ENCODE results near the gene CHD9.

The CHD9 gene

GRCh38 chr16:53058441-53058840, 3.6 kb downstream of the CHD9 start:
- Histone ChIP-seq H3K36me3 (ENCODE audit: control insufficient read depth, insufficient read depth, low read length) (no peaks in the 10 kb centered on the region; the same call in 1 of the 2 replicates), H3K4me3 (replicated peaks; ENCODE audit: low read depth, low read length) (no peak overlapping the region), H3K27me3 (replicated peaks; ENCODE audit: control insufficient read depth, insufficient read depth, low read length) (no peaks in the 10 kb centered on the region)
- no peak for DNase-seq (ENCODE audit: extremely low read depth, insufficient read length)
- no peak for TF ChIP-seq CTCF (IDR thresholded peaks at IDR 0.05; ENCODE audit: insufficient read depth, low read length, poor library complexity, severe bottlenecking)

GRCh38 chr16:53058882-53059281, 4.1 kb downstream of the CHD9 start:
- TF ChIP-seq CTCF (IDR thresholded peaks at IDR 0.05; ENCODE audit: insufficient read depth, low read length, poor library complexity, severe bottlenecking): no peak
- Histone ChIP-seq H3K4me3 (replicated peaks; ENCODE audit: low read depth, low read length) (no peak overlapping the region), H3K27me3 (replicated peaks; ENCODE audit: control insufficient read depth, insufficient read depth, low read length) (no peaks in the 10 kb centered on the region), H3K36me3 (ENCODE audit: control insufficient read depth, insufficient read depth, low read length) (no peaks in the 10 kb centered on the region; the same call in 1 of the 2 replicates)
- DNase-seq (ENCODE audit: extremely low read depth, insufficient read length): no peak

GRCh38 chr16:53059672-53060071, 4.9 kb downstream of the CHD9 start:
- no peaks in the 10 kb centered on the region; the same call in 1 of the 2 replicates for H3K36me3 ChIP-seq (ENCODE audit: control insufficient read depth, insufficient read depth, low read length)
- H3K4me3 ChIP-seq (replicated peaks; ENCODE audit: low read depth, low read length): no peak overlapping the region
- TF ChIP-seq CTCF (IDR thresholded peaks at IDR 0.05; ENCODE audit: insufficient read depth, low read length, poor library complexity, severe bottlenecking): no peak
- no peaks in the 10 kb centered on the region for H3K27me3 ChIP-seq (replicated peaks; ENCODE audit: control insufficient read depth, insufficient read depth, low read length)
- DNase-seq (ENCODE audit: extremely low read depth, insufficient read length): no peak

- H3K27me3 ChIP-seq (replicated peaks; ENCODE audit: control insufficient read depth, insufficient read depth, low read length): no peaks in the 10 kb centered on the region
- peak; percentile 45 for DNase-seq (ENCODE audit: extremely low read depth, insufficient read length)
- peak overlapping the region; percentile 50 for H3K4me3 ChIP-seq (replicated peaks; ENCODE audit: low read depth, low read length)
- no peaks in the 10 kb centered on the region; the same call in 1 of the 2 replicates for H3K36me3 ChIP-seq (ENCODE audit: control insufficient read depth, insufficient read depth, low read length)
- TF ChIP-seq CTCF (IDR thresholded peaks at IDR 0.05; ENCODE audit: insufficient read depth, low read length, poor library complexity, severe bottlenecking): no peak
Measured at GRCh38 chr16:53061256-53061655, 6.5 kb downstream of the CHD9 start.

- Histone ChIP-seq H3K36me3 (ENCODE audit: control insufficient read depth, insufficient read depth, low read length) (no peaks in the 10 kb centered on the region; the same call in 1 of the 2 replicates), H3K4me3 (replicated peaks; ENCODE audit: low read depth, low read length) (peak overlapping the region; percentile 50), H3K27me3 (replicated peaks; ENCODE audit: control insufficient read depth, insufficient read depth, low read length) (no peaks in the 10 kb centered on the region)
- TF ChIP-seq CTCF (IDR thresholded peaks at IDR 0.05; ENCODE audit: insufficient read depth, low read length, poor library complexity, severe bottlenecking): peak; percentile 11
- DNase-seq (ENCODE audit: extremely low read depth, insufficient read length): peak; percentile 80
Measured at GRCh38 chr16:53061701-53062159, 6.9 kb downstream of the CHD9 start.

- Histone ChIP-seq H3K36me3 (ENCODE audit: control insufficient read depth, insufficient read depth, low read length) (no peaks in the 10 kb centered on the region), H3K4me3 (replicated peaks; ENCODE audit: low read depth, low read length) (no peak overlapping the region), H3K27me3 (replicated peaks; ENCODE audit: control insufficient read depth, insufficient read depth, low read length) (no peaks in the 10 kb centered on the region)
- DNase-seq (ENCODE audit: extremely low read depth, insufficient read length): no peak
- no peak for TF ChIP-seq CTCF (IDR thresholded peaks at IDR 0.05; ENCODE audit: insufficient read depth, low read length, poor library complexity, severe bottlenecking)
Measured at GRCh38 chr16:53064081-53064578, 9.3 kb downstream of the CHD9 start.

Measured in GM06990 (cell line).